ENCODE data around the gene LACRT.

DNA sequence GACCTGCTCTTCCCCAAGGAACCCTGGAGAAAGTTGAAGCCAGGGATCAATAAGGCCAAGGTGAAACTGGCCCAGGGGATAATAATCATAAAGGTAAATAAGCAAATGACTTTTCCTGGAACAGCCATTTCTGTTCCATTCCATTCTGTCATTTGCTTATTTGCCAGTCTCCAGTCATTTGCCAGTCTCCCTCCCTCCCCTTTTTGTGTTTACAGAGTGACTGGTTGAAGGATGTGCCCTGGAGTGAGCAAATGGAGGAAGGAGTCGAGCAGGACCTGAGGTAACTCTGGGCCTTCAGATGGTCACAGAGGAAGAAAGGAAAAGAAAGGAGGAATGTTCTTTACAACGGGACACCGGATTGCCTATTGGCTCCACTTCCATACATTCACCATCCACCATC is 31.3 kb upstream of the LACRT start:
- no peak for TF ChIP-seq SP1 (IDR thresholded peaks at IDR 0.05)
- TF ChIP-seq SP1 (CRISPR knock-in tag; IDR thresholded peaks at IDR 0.05) = no peak
- no peak for TF ChIP-seq ZNF34 (CRISPR knock-in tag; IDR thresholded peaks at IDR 0.05; ENCODE audit: borderline replicate concordance)
- no peak for TF ChIP-seq TP53 (CRISPR knock-in tag; conservative IDR thresholded peaks at IDR 0.05)
- TF ChIP-seq MAF1 (CRISPR knock-in tag; IDR thresholded peaks at IDR 0.05; ENCODE audit: borderline replicate concordance) = no peak
- TF ChIP-seq RFXANK (CRISPR knock-in tag; IDR thresholded peaks at IDR 0.05) = no peak
- TF ChIP-seq, protein P1, sequence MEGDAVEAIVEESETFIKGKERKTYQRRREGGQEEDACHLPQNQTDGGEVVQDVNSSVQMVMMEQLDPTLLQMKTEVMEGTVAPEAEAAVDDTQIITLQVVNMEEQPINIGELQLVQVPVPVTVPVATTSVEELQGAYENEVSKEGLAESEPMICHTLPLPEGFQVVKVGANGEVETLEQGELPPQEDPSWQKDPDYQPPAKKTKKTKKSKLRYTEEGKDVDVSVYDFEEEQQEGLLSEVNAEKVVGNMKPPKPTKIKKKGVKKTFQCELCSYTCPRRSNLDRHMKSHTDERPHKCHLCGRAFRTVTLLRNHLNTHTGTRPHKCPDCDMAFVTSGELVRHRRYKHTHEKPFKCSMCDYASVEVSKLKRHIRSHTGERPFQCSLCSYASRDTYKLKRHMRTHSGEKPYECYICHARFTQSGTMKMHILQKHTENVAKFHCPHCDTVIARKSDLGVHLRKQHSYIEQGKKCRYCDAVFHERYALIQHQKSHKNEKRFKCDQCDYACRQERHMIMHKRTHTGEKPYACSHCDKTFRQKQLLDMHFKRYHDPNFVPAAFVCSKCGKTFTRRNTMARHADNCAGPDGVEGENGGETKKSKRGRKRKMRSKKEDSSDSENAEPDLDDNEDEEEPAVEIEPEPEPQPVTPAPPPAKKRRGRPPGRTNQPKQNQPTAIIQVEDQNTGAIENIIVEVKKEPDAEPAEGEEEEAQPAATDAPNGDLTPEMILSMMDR (CRISPR knock-in tag; IDR thresholded peaks at IDR 0.05) = no peak
- TF ChIP-seq, protein P2, sequence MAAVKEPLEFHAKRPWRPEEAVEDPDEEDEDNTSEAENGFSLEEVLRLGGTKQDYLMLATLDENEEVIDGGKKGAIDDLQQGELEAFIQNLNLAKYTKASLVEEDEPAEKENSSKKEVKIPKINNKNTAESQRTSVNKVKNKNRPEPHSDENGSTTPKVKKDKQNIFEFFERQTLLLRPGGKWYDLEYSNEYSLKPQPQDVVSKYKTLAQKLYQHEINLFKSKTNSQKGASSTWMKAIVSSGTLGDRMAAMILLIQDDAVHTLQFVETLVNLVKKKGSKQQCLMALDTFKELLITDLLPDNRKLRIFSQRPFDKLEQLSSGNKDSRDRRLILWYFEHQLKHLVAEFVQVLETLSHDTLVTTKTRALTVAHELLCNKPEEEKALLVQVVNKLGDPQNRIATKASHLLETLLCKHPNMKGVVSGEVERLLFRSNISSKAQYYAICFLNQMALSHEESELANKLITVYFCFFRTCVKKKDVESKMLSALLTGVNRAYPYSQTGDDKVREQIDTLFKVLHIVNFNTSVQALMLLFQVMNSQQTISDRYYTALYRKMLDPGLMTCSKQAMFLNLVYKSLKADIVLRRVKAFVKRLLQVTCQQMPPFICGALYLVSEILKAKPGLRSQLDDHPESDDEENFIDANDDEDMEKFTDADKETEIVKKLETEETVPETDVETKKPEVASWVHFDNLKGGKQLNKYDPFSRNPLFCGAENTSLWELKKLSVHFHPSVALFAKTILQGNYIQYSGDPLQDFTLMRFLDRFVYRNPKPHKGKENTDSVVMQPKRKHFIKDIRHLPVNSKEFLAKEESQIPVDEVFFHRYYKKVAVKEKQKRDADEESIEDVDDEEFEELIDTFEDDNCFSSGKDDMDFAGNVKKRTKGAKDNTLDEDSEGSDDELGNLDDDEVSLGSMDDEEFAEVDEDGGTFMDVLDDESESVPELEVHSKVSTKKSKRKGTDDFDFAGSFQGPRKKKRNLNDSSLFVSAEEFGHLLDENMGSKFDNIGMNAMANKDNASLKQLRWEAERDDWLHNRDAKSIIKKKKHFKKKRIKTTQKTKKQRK (IDR thresholded peaks at IDR 0.05; ENCODE audit: low read length) = no peak
- TF ChIP-seq, protein P3, sequence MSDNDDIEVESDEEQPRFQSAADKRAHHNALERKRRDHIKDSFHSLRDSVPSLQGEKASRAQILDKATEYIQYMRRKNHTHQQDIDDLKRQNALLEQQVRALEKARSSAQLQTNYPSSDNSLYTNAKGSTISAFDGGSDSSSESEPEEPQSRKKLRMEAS (IDR thresholded peaks at IDR 0.05) = no peak
- TF ChIP-seq NR1H2 (CRISPR knock-in tag; IDR thresholded peaks at IDR 0.05; ENCODE audit: borderline replicate concordance, low read depth) = no peak
